Neutrophil (primary cell): ENCODE measurements around the gene VRK3.

ENCODE experiments used
- H3K27ac ChIP-seq: fragments of 200-600 bp; sonication (generic); 2 replicates; pipeline ENCODE4 v1.5.1; 2016; ENCODE audit warnings: mild to moderate bottlenecking, moderate library complexity
- H3K27me3 ChIP-seq: fragments of 200-600 bp; sonication (generic); 2 replicates; pipeline ENCODE4 v1.6.0; 2016; ENCODE audit warnings: mild to moderate bottlenecking
- H3K36me3 ChIP-seq: fragments of 200-600 bp; sonication (generic); 2 replicates; pipeline ENCODE4 v1.5.1; 2017
- H3K4me1 ChIP-seq, 2 experiments: fragments of 200-600 bp in 1 of 2; sonication (generic) in 1 of 2; 1 replicate in 1 of 2; 2 replicates in 1 of 2; pipeline versions ENCODE4 v1.5.1 to v1.6.1; 2013 to 2016; ENCODE audit warnings: low read depth in 1 of 2, low read length in 1 of 2, mild to moderate bottlenecking in 1 of 2, moderate library complexity in 1 of 2; ENCODE audit not compliant: control insufficient read depth in 1 of 2, insufficient read depth in 1 of 2
- H3K4me3 ChIP-seq, 2 experiments: fragments of 200-600 bp in 1 of 2; sonication (generic) in 1 of 2; 1 replicate in 1 of 2; 2 replicates in 1 of 2; pipeline ENCODE4 v1.5.1; 2013 to 2016; ENCODE audit warnings: low read depth in 1 of 2, low read length in 1 of 2, mild to moderate bottlenecking in 1 of 2, moderate library complexity in 1 of 2
- H3K9me3 ChIP-seq: fragments of 200-600 bp; sonication (generic); 2 replicates; pipeline ENCODE4 v1.5.1; 2016
- TF ChIP-seq, protein P1 (sequence below): fragments of 200-600 bp; sonication (generic); IDR thresholded peaks from 2 replicates; pipeline ENCODE4 v1.5.1; 2016; ENCODE audit warnings: antibody characterized with exemption

VRK3 gene

GRCh38 chr19:49954933-49955332, 70.2 kb downstream of the VRK3 start:
- Histone ChIP-seq H3K4me1 (peaks cover 20 to 21% of the 10 kb centered on the region in 2 experiments), H3K27ac (no peak overlapping the region), H3K27me3 (no peaks in the 10 kb centered on the region), H3K9me3 (no peaks in the 10 kb centered on the region), H3K36me3 (no peaks in the 10 kb centered on the region), H3K4me3 (no peak overlapping the region)
- TF ChIP-seq, protein P1, sequence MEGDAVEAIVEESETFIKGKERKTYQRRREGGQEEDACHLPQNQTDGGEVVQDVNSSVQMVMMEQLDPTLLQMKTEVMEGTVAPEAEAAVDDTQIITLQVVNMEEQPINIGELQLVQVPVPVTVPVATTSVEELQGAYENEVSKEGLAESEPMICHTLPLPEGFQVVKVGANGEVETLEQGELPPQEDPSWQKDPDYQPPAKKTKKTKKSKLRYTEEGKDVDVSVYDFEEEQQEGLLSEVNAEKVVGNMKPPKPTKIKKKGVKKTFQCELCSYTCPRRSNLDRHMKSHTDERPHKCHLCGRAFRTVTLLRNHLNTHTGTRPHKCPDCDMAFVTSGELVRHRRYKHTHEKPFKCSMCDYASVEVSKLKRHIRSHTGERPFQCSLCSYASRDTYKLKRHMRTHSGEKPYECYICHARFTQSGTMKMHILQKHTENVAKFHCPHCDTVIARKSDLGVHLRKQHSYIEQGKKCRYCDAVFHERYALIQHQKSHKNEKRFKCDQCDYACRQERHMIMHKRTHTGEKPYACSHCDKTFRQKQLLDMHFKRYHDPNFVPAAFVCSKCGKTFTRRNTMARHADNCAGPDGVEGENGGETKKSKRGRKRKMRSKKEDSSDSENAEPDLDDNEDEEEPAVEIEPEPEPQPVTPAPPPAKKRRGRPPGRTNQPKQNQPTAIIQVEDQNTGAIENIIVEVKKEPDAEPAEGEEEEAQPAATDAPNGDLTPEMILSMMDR, result no peak

- TF ChIP-seq, protein P1, result no peak
- no peaks in the 10 kb centered on the region for H3K36me3 ChIP-seq
- no peaks in the 10 kb centered on the region for H3K9me3 ChIP-seq
- no peaks in the 10 kb centered on the region for H3K27me3 ChIP-seq
- peak overlapping the region; percentile 16 for H3K27ac ChIP-seq
- no peak overlapping the region for H3K4me3 ChIP-seq
- peaks cover 20 to 21% of the 10 kb centered on the region in 2 experiments for H3K4me1 ChIP-seq
Measured at GRCh38 chr19:49954092-49954829, 70.9 kb downstream of the VRK3 start.

DNA sequence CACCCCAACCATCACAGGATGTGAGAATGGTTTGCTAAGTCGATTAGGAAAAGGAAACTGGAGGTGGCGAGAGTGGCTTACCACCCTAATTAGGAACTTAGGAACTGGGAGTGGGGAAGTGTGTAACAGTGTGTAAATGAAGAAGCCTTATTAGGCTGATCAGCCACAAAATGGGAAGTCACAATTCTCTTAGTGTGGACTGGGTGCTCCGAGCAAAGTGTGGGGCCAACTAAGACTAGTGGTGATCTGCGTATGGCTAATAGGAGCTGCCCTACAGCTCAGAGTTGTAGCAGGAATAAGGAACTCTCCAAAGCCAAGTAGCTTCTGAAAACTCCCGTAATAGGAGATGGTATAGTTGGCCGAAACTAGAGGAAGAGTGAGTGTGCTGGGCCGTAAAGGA, 71.8 kb downstream of the VRK3 start:
- Histone ChIP-seq H3K4me1 (peaks cover 20 to 21% of the 10 kb centered on the region in 2 experiments), H3K4me3 (no peak overlapping the region), H3K36me3 (no peaks in the 10 kb centered on the region), H3K27me3 (no peaks in the 10 kb centered on the region), H3K27ac (peak overlapping the region; percentile 6), H3K9me3 (no peaks in the 10 kb centered on the region)
- TF ChIP-seq, protein P1, result no peak

- Histone ChIP-seq H3K27me3 (no peaks in the 10 kb centered on the region), H3K9me3 (no peaks in the 10 kb centered on the region), H3K4me3 (no peak overlapping the region), H3K4me1 (peaks cover 20 to 21% of the 10 kb centered on the region in 2 experiments), H3K36me3 (no peaks in the 10 kb centered on the region), H3K27ac (peak overlapping the region; percentile 6)
- TF ChIP-seq, protein P1, result no peak
Measured at GRCh38 chr19:49952906-49953305, 72.3 kb downstream of the VRK3 start.

DNA sequence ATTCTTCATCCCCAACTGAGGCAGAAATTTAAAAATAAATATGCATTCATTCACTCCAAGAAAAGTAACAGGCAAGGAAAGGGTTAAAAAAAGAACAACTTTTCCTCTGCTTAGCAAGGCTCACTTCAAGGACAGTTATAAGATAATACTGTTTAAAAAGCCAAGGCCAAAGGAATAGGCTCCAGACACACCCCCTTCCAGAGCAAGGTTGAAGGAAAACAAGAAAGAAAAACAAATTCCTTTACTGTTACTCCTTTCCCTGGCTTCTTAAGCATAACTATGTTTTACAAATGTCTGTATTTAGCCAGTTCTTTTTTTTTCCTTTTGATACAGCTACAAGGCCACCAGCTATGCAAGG, 72.7 kb downstream of the VRK3 start:
- Histone ChIP-seq H3K36me3 (no peaks in the 10 kb centered on the region), H3K27ac (no peak overlapping the region), H3K27me3 (no peaks in the 10 kb centered on the region), H3K9me3 (no peaks in the 10 kb centered on the region), H3K4me1 (peaks cover 20 to 21% of the 10 kb centered on the region in 2 experiments), H3K4me3 (no peak overlapping the region)
- TF ChIP-seq, protein P1, result no peak
